GM21528 (cell line): ENCODE results near the gene SLC18A3.

ENCODE experiments used
- ATAC-seq: cut with Tn5 transposase; IDR thresholded peaks from one replicate; pipeline ENCODE4 v1.9.1; 2021; ENCODE audit warnings: mild to moderate bottlenecking, moderate library complexity; ENCODE audit not compliant: unreplicated experiment, low FRiP score

The SLC18A3 gene

GRCh38 chr10:49595713-49596492 lies 14.2 kb upstream of the SLC18A3 start:
- no peak for ATAC-seq

GRCh38 chr10:49596493-49596809 lies 13.7 kb upstream of the SLC18A3 start:
- ATAC-seq, result no peak

GRCh38 chr10:49596836-49597235 lies 13.3 kb upstream of the SLC18A3 start:
- no peak for ATAC-seq

- no peak for ATAC-seq
Measured at GRCh38 chr10:49597426-49598163, 12.5 kb upstream of the SLC18A3 start.

GRCh38 chr10:49598164-49598856 lies 11.8 kb upstream of the SLC18A3 start:
- no peak for ATAC-seq

GRCh38 chr10:49598986-49599385 lies 11.1 kb upstream of the SLC18A3 start:
- no peak for ATAC-seq

GRCh38 chr10:49599546-49599945 lies 10.6 kb upstream of the SLC18A3 start:
- no peak for ATAC-seq

- no peak for ATAC-seq
Measured at GRCh38 chr10:49600046-49600445, 10.1 kb upstream of the SLC18A3 start.

- ATAC-seq, result no peak
Measured at GRCh38 chr10:49600781-49601400, 9.2 kb upstream of the SLC18A3 start.

GRCh38 chr10:49601857-49602256 lies 8.3 kb upstream of the SLC18A3 start:
- no peak for ATAC-seq

GRCh38 chr10:49602380-49603023 lies 7.6 kb upstream of the SLC18A3 start:
- no peak for ATAC-seq

GRCh38 chr10:49605216-49605938 lies 4.7 kb upstream of the SLC18A3 start:
- ATAC-seq, result no peak

GRCh38 chr10:49605939-49606509 lies 4.1 kb upstream of the SLC18A3 start:
- no peak for ATAC-seq

- peak; percentile 78 for ATAC-seq
Measured at GRCh38 chr10:49606981-49607535, 3.1 kb upstream of the SLC18A3 start.

- ATAC-seq, result no peak
Measured at GRCh38 chr10:49608166-49609005, 1.7 kb upstream of the SLC18A3 start.

GRCh38 chr10:49609006-49609282 lies 1.2 kb upstream of the SLC18A3 start:
- ATAC-seq, result no peak

- no peak for ATAC-seq
Measured at GRCh38 chr10:49609283-49610113, 612 bp upstream of the SLC18A3 start.
